HG02885 (cell line): ENCODE data around the gene VSNL1.

ENCODE experiments used
- ATAC-seq: cut with Tn5 transposase; IDR thresholded peaks from one replicate; pipeline ENCODE4 v1.9.1; 2021; ENCODE audit warnings: mild to moderate bottlenecking; ENCODE audit not compliant: unreplicated experiment, poor library complexity

Gene VSNL1

DNA sequence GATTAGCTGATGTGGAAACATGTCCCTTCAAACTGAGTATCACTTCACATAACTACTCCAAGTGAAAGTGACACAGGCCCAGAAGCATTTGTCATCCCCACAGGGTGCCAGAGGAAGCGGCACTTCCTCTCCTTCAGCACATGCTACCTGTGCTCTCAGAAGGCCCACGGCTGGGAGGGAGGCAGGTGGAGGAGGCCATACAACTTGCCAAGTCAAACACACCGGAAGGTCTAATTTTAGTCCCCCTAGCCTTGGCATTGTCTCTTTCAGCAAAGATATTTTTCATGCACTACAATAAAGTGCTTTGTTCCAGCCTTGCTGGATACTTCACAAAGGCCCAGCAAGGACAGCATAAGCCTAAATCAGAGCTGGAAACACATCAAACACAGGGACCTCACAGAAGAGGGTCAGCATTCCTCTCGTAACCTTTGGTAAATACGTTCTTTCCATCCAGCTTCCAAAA lies 38.0 kb downstream of the VSNL1 start:
- peak; percentile 77 for ATAC-seq

- no peak for ATAC-seq
These were observed 39.3 kb downstream of the VSNL1 start for GRCh38 chr2:17579605-17580318.

DNA sequence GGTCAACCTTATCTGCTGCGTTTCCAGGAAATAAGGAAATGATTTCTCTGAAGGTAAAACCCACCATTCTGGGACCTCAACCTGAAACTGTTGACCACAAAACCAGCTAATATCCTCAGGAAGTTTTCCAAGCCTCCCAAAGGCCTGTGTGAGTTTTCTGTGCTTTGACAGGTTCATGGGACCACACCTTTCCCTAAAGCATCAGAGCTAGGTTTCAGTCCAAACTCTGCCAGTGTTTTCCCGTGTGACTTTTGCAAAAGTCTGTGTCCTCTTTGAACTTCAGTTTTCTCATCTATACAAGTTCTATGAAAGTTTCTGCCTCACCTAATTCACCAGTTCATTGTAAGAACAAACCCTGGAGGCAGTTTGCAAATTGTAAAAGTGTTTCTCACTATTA lies 39.8 kb downstream of the VSNL1 start:
- no peak for ATAC-seq

DNA sequence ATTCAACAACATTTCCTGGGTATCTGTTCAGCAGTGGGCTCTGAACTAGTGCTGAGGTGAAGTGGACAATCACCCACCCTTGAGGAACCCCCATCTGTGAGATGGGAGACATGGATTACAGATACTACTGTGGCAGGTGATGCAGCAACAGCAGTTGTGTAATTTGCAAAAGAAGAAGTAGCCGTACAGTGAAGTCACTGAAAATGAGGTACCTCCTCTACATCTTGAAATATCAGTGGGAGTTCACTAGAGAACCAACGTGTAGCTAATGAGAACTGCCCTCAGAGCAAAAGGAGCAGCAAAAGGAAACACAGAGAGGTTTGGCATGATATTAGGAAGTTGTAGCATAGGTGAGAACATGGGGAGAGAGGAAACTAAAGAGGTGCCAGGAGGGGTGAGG lies 41.3 kb downstream of the VSNL1 start:
- ATAC-seq = no peak

GRCh38 chr2:17583166-17583565 lies 42.7 kb downstream of the VSNL1 start:
- no peak for ATAC-seq

- ATAC-seq = no peak
These were observed 43.1 kb downstream of the VSNL1 start for GRCh38 chr2:17583646-17584045.

- peak; percentile 35 for ATAC-seq
These were observed 44.2 kb downstream of the VSNL1 start for GRCh38 chr2:17584689-17585088.

DNA sequence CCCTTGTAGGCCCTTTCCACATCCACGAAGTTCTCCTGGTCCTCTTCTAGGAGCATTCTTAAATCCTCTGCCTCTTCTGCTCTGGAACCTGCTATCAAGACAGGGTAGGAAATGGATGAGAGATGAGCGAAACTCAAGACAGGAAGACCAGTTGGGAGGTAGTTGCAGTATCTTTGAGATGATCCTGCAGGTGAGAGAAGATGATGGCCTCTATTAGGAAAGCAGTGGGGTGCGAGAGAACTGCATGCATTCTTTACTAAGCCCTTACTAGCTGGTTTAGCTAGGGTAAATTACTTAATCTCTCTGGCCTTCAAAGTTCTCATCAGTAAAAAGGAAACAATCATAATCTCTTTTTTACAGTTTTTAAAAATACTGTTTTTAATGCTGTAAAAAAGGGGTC lies 47.0 kb downstream of the VSNL1 start:
- no peak for ATAC-seq

DNA sequence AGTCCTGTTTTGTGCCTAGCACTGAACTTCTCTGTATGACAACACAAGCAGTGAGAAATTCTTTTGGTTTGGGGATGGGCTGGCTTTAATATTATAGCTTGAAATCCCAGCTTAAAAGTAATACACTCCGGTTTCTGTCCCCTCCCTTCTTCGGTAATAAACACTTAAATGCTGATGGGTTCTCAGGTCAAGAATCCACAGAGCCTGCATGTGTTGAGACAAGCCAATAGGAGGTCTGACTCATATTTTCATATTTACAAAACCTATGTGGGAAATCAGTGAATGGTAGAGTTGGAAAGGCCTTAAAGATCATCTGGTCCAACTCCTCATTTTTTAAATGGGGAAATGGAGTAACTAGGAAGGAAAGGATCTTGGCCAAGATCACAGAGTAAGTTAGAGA lies 47.5 kb downstream of the VSNL1 start:
- no peak for ATAC-seq

GRCh38 chr2:17589406-17590035 lies 49.0 kb downstream of the VSNL1 start:
- no peak for ATAC-seq

DNA sequence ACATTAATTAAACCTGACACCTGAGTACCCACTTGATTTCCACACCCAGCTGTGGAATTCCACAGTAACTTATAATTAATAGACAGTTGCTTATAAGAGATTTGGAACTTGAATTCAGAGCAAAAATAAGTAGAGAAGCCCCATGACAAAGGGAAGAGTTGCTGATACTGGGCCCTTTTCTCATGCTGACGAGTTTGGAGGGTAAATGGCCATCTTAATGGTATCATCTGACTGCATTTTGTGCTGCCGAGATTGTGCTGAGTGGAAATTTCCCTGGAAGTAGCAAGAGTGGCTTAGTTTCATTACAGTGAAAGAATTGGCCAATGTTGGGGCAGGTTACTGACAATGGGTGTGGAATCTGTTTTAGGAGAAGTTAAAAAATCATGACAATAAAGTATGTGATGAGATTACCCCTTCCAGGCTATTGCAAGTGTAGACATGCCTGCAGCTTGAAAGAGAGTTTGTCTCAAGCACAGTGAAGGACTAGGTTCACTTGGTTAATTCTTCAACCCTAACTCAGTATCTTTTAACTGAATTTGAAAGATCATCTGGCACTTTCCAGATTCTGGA lies 49.9 kb downstream of the VSNL1 start:
- no peak for ATAC-seq

DNA sequence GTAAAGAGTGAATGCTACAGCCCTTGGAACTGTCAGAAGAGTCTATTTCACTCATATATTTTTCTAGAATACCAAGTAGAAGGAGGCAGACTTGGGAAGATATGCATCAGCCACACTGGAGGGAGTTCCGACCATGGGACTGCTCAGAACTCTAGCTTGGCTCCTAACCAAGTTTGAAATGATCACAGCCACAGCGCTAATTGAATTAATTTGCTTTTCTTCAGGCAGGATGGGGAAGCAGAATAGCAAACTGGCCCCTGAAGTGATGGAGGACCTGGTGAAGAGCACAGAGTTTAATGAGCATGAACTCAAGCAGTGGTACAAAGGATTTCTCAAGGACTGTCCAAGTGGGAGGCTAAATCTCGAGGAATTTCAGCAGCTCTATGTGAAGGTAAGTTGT lies 51.4 kb downstream of the VSNL1 start:
- no peak for ATAC-seq

DNA sequence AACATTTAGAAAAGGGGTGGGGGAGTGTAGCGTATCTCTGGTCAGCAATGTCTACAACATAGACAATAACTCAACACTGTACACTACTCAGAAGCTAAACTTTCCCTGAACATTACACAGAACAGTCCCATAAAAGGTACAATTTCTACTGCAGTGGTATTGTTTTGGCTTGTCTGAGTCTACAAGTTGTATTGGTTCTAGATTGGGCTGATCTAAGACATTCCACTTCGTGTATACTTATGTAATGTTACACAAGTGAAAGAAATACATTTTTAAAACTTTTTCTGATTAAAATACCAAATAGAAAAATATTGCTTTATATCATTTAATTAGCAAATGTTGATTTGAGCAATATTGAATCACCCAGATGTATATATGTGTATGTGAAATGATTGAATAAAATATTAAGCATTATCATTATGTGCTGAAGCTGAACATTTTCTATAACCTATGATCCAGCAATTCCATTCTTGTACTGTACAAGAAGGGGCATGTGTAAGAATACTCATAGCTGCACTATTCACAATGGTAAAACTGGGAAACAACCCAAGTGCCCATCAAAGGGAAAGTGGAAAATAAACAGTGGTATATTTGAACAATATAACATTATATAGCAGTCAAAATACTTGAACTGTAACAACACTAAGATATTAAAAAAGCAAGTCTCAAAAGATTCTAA lies 52.4 kb downstream of the VSNL1 start:
- ATAC-seq = no peak

DNA sequence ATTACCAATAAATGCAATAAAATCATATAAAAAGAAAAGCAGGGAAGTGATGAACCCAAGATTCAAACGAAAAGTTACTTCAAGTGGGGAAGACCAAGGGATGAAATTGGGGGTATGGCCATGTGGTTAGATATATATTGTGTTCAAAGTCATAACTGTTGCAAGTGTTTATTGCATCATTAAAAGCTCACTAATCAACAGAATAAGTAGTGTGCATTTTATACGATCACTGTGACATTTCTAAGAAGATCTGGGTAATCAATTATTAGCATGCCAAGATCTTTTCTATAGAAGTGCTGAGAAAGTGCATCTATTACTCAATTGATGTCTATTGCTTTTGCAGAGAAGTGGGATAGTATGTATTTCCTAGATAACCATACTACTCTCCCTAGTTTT lies 52.9 kb downstream of the VSNL1 start:
- no peak for ATAC-seq

- ATAC-seq = no peak
These were observed 53.5 kb downstream of the VSNL1 start for GRCh38 chr2:17593841-17594491.

DNA sequence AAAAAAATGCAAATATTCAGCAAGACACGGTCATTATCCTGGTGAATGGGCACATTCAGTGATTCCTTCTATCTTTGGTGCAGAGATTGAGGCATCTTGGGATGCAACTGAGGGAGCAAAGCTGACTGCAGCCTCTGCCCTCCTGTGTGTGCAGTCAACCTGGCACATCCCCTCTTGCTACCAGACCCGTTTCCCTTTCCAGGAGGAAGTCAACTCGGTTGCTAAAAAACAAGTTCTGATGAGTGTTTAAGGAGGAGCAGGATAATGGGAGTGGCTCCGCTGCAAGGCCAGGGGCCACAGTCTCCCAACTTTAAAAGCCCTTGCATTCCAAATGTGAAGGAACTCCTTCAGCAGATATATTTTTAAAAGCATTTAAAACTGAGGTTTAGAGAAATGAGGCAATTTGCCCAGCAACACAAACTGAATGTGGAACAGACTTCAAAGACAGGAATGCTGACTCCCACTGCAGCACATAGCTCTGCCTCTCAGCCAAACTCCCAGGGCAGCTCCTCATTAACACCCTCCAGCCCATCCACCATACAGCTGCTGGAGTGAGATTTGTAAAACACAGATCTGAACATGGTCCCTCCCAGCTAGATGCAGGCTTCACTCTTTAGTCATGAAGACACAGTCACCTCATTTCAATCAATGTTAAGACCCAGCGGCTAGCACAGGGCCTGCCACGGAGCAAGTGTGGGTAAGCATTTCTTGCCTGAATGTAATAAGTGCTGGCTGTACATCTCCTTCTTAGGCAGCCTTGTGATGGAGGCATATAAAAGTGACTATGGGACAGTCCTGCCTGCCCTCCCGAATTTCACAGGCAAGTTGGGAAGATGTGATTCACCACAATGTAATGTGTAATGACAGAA lies 54.3 kb downstream of the VSNL1 start:
- no peak for ATAC-seq

- ATAC-seq = no peak
These were observed 59.1 kb downstream of the VSNL1 start for GRCh38 chr2:17599617-17600016.

GRCh38 chr2:17600556-17601204 lies 60.2 kb downstream of the VSNL1 start:
- ATAC-seq = no peak

DNA sequence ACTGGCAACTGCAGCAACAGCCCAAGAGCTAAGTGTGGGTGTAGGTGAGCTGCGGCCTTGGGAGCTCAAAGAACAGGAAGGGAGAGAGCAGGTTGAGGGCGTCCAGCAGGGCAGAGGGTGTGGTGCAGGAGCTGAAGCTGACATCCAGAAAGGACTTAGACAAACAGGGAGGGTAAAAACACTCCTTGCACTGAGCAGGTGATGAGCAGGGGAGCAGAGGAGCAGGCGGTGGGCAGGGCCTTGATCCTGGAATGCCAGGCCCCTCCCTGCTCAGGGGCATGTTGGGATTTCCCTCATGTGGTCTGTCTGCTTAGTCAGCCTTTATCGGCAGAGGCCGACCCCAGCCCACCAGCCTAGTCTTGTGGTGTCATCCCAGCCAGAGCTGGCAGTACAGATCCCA lies 63.6 kb downstream of the VSNL1 start:
- ATAC-seq = no peak
